Measurements from ENCODE around the gene CHPF2.

CHPF2 gene

GRCh38 chr7:151207315-151207714 is 25.0 kb upstream of the CHPF2 start:
- DNase-seq: no peak

- no peak for DNase-seq
Observed at GRCh38 chr7:151207804-151208203, 24.5 kb upstream of the CHPF2 start.

GRCh38 chr7:151208253-151208862 is 23.9 kb upstream of the CHPF2 start:
- DNase-seq: no peak

GRCh38 chr7:151209588-151209987 is 22.7 kb upstream of the CHPF2 start:
- no peak for DNase-seq

GRCh38 chr7:151210087-151210854 is 22.0 kb upstream of the CHPF2 start, which contains the start of gene H2BK1:
Gene H2BK1, minus strand, starts transcription at chr7:151210488. Its CDS starts 170 bp downstream, at chr7:151210318.
- no peak for DNase-seq

GRCh38 chr7:151211155-151211772 is 21.0 kb upstream of the CHPF2 start:
- no peak for DNase-seq

- DNase-seq: no peak
Observed at GRCh38 chr7:151212626-151213025, 19.7 kb upstream of the CHPF2 start.

- DNase-seq: no peak
Observed at GRCh38 chr7:151213826-151214225, 18.5 kb upstream of the CHPF2 start.

- DNase-seq: no peak
Observed at GRCh38 chr7:151215396-151215795, 16.9 kb upstream of the CHPF2 start.

GRCh38 chr7:151218170-151218569 is 14.1 kb upstream of the CHPF2 start:
- no peak for DNase-seq

- DNase-seq: no peak
Observed at GRCh38 chr7:151223728-151224127, 8.6 kb upstream of the CHPF2 start.

GRCh38 chr7:151225948-151226510 is 6.3 kb upstream of the CHPF2 start:
- DNase-seq: no peak

GRCh38 chr7:151226560-151226874 is 5.8 kb upstream of the CHPF2 start:
- no peak for DNase-seq

- DNase-seq: peak; percentile 84
Observed at GRCh38 chr7:151226875-151227782, 5.2 kb upstream of the CHPF2 start, which contains the start of gene ABCF2. Gene ABCF2, minus strand, starts transcription at chr7:151227205. Its CDS starts 747 bp downstream, at chr7:151226458.

GRCh38 chr7:151228024-151228866 is 4.0 kb upstream of the CHPF2 start:
- no peak for DNase-seq

GRCh38 chr7:151229249-151229648 is 3.0 kb upstream of the CHPF2 start:
- DNase-seq: no peak

GRCh38 chr7:151231080-151231479 is 1.2 kb upstream of the CHPF2 start:
- DNase-seq: no peak

GRCh38 chr7:151232917-151233701 is 826 bp downstream of the CHPF2 start:
- no peak for DNase-seq

GRCh38 chr7:151233804-151234203 is 1.5 kb downstream of the CHPF2 start:
- no peak for DNase-seq

- no peak for DNase-seq
Observed at GRCh38 chr7:151235091-151235787, 3.0 kb downstream of the CHPF2 start.
